Testis (tissue), 2 donors: ENCODE data around the gene DEK.

Experiments used
- POLR2A ChIP-seq: fragments of 450-650 bp; IDR thresholded peaks from one replicate; pipeline ENCODE4 v1.6.1; 2017; ENCODE audit warnings: antibody characterized with exemption, mild to moderate bottlenecking, moderate library complexity
- TF ChIP-seq, protein P1 (sequence below), 3 experiments: fragments of 450-650 bp in 2 of 3; fragments of 200-600 bp in 1 of 3; sonication (generic) in 1 of 3; IDR thresholded peaks; one replicate each; pipeline ENCODE4 v1.5.1; 2016 to 2019; ENCODE audit warnings: antibody characterized with exemption in 3 of 3, mild to moderate bottlenecking in 2 of 3, moderate library complexity in 1 of 3

DNA sequence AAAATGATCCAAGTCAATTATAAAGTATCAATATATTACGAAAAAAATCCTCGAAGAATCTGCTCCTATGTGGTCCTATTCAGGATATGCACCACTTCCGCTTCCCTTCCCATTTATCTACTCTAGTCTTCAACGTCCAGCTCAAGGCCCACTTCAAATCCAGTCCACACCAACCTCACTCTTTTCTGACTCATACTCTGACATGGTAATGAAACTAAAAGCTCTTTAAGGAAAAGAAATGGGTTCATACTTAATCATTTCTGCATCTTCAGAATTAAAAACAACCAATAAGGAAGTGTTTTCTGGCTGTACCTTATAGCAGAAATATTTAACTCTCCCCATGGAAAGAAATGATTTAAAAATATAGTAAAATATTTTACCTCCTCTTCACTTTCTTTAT is 15.1 kb downstream of the DEK start:
- TF ChIP-seq, protein P1, sequence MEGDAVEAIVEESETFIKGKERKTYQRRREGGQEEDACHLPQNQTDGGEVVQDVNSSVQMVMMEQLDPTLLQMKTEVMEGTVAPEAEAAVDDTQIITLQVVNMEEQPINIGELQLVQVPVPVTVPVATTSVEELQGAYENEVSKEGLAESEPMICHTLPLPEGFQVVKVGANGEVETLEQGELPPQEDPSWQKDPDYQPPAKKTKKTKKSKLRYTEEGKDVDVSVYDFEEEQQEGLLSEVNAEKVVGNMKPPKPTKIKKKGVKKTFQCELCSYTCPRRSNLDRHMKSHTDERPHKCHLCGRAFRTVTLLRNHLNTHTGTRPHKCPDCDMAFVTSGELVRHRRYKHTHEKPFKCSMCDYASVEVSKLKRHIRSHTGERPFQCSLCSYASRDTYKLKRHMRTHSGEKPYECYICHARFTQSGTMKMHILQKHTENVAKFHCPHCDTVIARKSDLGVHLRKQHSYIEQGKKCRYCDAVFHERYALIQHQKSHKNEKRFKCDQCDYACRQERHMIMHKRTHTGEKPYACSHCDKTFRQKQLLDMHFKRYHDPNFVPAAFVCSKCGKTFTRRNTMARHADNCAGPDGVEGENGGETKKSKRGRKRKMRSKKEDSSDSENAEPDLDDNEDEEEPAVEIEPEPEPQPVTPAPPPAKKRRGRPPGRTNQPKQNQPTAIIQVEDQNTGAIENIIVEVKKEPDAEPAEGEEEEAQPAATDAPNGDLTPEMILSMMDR (IDR thresholded peaks at IDR 0.05), result no peak
- no peak for TF ChIP-seq POLR2A
